ENCODE measurements around the gene CRYBA4.
"Not testable (repeated sequence)": the region's sequence is repeated elsewhere in the genome, so short reads cannot be mapped to it uniquely, and the experiment has no call there.

Gene CRYBA4

DNA sequence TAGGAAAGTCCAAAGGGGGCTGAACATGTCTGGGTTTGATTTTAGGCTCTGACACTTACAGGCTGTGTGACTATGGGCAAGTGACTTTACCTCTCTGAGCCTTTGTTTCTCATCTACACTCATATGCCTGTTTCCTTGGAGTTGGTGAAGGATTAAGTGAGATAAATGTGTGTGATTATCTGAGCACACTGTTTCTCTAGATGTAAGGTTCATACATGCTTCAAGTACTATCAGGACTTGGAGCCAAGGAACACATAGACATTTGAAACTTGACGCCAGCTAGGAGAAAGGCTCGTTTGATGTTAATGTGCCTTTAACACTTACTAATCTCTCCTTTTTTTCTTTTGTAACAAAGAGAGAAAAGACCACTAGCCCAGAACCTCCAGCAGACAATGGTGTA is 13.6 kb upstream of the CRYBA4 start:
- DNase-seq (ENCODE audit: low spot score in 2 of 2) = peak; percentile 67 to 97
- Histone ChIP-seq H3K36me3 (replicated peaks) (no peaks in the 10 kb centered on the region), H3K4me3 (no peak overlapping the region), H3K9me3 (no peaks in the 10 kb centered on the region), H3K4me1 (peaks cover 10% of the 10 kb centered on the region), H3K27me3 (ENCODE audit: low read depth) (peaks cover 50% of the 10 kb centered on the region)
- in situ Hi-C loops (cut with MboI; ENCODE audit: low sequenced_read_pairs) = no loop called here

DNA sequence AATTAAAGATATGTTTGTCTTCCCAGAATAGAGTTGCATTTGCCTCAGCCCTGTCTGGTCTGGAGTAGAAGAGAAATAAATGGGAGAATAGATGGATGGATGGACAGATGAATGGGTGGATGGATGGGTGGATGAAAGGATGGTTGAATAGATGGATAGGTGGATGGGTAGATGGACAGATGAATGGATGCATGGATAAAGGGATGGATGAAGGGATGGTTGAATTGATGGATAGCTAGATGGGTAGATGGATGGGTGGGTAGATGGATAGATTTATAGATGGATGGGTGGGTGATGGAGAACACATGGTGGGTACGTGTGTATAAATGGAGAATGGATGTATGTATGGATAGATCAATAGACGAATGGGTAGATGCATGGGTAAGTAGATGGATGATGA is 12.5 kb upstream of the CRYBA4 start:
- Histone ChIP-seq H3K4me3 (no peak overlapping the region), H3K9me3 (no peaks in the 10 kb centered on the region), H3K4me1 (peaks cover 10% of the 10 kb centered on the region), H3K27me3 (ENCODE audit: low read depth) (peaks cover 59% of the 10 kb centered on the region), H3K36me3 (replicated peaks) (no peaks in the 10 kb centered on the region)
- in situ Hi-C loops (cut with MboI; ENCODE audit: low sequenced_read_pairs) = no loop called here
- DNase-seq (ENCODE audit: low spot score in 2 of 2) = no peak

DNA sequence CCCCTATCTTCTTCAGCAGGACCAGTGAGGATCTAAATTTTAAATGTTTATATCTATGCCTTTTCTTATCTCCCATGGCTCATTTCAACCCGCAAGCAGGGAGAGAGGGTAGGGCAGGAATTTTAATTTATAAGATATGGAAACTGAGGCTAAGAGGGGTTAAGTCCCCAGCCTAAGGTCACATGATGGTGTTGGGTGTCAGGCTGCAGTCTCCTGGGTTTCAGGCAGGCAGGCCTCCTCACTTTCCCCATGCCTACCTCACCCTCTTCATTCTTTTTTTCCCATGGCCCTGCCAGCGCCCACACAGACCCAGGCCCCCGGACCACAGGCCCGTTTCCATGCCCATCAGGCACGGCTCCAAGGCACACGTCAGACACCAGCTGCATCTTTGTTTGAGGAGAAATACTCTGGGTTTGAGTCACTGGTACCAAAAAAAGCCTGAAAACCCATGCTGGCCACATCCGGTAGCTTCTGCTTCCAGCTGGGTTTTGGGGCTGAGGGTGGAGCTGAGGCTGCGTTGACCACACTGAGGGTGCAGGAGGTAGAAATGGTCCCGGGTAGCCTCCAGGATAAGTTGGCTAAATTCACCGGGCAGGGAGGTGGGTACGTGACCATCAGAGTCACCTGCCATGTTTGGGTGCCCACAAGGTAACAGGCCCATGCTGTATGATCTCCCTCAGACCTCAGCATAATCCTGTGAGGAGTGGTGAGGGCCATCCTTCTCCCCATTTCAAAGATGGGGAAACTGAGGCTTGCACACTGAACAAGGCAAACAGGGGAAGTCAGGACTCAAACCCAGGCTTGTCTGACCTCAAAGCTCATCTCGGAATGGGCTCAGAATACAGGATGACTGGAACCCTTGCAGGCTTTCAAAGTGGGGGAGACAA is 11.4 kb upstream of the CRYBA4 start:
- H3K4me1 ChIP-seq = peaks cover 10% of the 10 kb centered on the region

DNA sequence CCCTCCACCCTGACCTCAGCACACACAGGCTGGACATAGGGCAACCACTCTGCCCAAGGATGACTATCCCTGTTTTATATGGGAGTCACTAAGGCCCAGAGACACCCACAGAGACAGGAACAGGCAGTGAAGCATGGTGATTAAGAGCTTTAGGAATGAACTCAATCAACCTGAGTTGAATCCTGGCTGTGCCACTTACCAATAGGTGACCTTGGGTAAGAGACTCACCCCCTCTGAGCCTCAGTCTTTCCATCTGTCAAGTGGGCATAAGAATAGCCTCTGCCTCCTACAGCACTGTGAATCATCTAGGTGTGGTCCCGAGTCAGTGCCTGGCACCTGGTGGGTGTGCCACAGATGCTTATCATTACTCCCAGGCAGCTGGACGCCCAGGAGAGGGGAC is 10.8 kb upstream of the CRYBA4 start:
- Histone ChIP-seq H3K27me3 (ENCODE audit: low read depth) (peaks cover 74% of the 10 kb centered on the region), H3K9me3 (no peaks in the 10 kb centered on the region), H3K36me3 (replicated peaks) (no peaks in the 10 kb centered on the region), H3K4me1 (peaks cover 10% of the 10 kb centered on the region), H3K4me3 (no peak overlapping the region)
- no peak for DNase-seq (ENCODE audit: low spot score in 2 of 2)
- in situ Hi-C loops (cut with MboI; ENCODE audit: low sequenced_read_pairs) = no loop called here

More for the DNA sequence above, 11.4 kb upstream of the CRYBA4 start:
- in situ Hi-C loops (cut with MboI; ENCODE audit: low sequenced_read_pairs) = no loop called here
- peaks cover 69% of the 10 kb centered on the region for H3K27me3 ChIP-seq (ENCODE audit: low read depth)
- no peaks in the 10 kb centered on the region for H3K36me3 ChIP-seq (replicated peaks)
- DNase-seq (ENCODE audit: low spot score in 2 of 2) = no peak
- H3K9me3 ChIP-seq = no peaks in the 10 kb centered on the region
- H3K4me3 ChIP-seq = no peak overlapping the region

DNA sequence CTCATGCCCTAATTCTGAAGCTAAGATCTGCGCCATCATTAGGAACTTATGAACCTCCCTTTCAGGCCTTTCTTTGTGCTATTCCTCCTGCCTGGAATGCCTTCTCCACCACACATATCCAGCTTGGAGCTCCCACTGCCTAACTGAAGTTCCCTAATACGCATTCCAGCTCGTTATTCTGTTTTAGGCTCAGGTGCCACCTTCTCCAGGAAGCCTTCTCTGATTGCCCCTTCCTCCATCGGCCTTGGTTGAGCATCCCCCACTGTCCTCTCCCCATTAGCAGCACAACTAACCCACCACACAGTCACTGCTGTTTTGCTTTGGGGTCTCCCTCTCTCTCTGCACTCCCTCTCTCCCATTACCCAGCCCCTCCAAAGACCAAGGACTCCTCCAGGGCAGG is 9.1 kb upstream of the CRYBA4 start:
- Histone ChIP-seq H3K9me3 (no peaks in the 10 kb centered on the region), H3K4me1 (peaks cover 10% of the 10 kb centered on the region), H3K36me3 (replicated peaks) (no peaks in the 10 kb centered on the region), H3K4me3 (no peak overlapping the region), H3K27me3 (ENCODE audit: low read depth) (peaks cover 82% of the 10 kb centered on the region)
- DNase-seq (ENCODE audit: low spot score in 2 of 2) = no peak
- in situ Hi-C loops (cut with MboI; ENCODE audit: low sequenced_read_pairs) = no loop called here

DNA sequence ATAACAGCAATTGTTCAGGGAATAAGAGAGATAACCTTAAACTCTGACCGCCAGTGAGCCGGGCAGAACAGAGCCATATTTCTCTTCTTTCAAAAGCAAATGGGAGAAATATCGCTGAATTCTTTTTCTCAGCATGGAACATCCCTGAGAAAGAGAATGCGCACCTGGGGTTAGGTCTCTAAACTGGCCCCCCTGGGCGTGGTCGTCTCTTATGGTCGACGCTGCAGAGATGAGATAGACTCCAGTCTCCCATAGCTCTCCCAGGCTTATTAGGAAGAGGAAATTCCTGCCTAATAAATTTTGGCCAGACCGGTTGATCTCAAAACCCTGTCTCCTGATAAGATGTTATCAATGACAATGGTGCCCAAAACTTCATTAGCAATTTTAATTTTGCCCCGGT is 8.0 kb upstream of the CRYBA4 start:
- peaks cover 91% of the 10 kb centered on the region for H3K27me3 ChIP-seq (ENCODE audit: low read depth)
- H3K36me3 ChIP-seq (replicated peaks); H3K4me1 ChIP-seq; H3K4me3 ChIP-seq; H3K9me3 ChIP-seq; DNase-seq (ENCODE audit: low spot score in 2 of 2); in situ Hi-C loops (cut with MboI; ENCODE audit: low sequenced_read_pairs): not testable (repeated sequence)

DNA sequence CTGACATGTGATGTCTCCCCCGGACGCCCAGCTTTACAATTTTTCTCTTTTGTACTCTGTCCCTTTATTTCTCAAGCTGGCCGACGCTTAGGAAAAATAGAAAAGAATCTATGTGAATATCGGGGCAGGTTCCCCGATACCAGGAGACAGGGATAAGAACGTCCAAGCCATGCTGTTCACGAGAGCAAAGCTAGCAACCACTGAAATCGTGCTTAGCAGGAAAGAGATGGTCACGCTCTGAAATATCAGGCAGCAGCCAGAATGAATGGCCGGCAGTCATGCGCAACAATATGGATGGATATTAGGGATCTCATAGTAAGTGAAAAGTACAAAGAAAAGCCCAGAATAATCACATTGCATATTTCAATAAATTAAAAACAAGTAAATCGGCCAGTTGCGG is 7.4 kb upstream of the CRYBA4 start:
- in situ Hi-C loops (cut with MboI; ENCODE audit: low sequenced_read_pairs) = no loop called here
- H3K4me3 ChIP-seq = no peak overlapping the region
- DNase-seq (ENCODE audit: low spot score in 2 of 2) = no peak
- H3K4me1 ChIP-seq = no peaks in the 10 kb centered on the region
- no peaks in the 10 kb centered on the region for H3K9me3 ChIP-seq
- H3K36me3 ChIP-seq (replicated peaks) = no peaks in the 10 kb centered on the region
- H3K27me3 ChIP-seq (ENCODE audit: low read depth) = peaks cover 92% of the 10 kb centered on the region

DNA sequence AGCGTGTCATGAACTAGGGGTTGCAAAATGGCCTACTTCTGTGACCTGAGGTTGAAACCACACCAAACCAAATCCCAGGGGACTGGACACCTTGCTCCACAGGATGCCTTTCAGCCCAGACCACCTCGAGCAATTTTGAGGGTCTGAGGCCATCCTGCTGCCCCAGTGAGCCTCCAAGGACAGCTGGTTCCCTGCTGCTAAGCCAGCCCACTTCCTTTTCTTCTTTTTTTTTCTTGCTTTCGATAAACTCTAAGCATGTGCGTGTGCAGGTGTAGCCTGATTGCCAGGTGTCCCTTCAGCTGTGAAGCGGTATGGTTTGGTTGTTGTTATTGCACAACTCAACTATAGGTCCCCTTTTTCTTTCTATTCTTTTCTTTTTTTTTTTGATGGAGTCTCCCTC is 6.6 kb upstream of the CRYBA4 start:
- peaks cover 84% of the 10 kb centered on the region for H3K27me3 ChIP-seq (ENCODE audit: low read depth)
- H3K4me3 ChIP-seq = no peak overlapping the region
- DNase-seq (ENCODE audit: low spot score in 2 of 2) = no peak
- H3K4me1 ChIP-seq = no peaks in the 10 kb centered on the region
- in situ Hi-C loops (cut with MboI; ENCODE audit: low sequenced_read_pairs) = no loop called here
- H3K36me3 ChIP-seq (replicated peaks) = no peaks in the 10 kb centered on the region
- H3K9me3 ChIP-seq = no peaks in the 10 kb centered on the region

DNA sequence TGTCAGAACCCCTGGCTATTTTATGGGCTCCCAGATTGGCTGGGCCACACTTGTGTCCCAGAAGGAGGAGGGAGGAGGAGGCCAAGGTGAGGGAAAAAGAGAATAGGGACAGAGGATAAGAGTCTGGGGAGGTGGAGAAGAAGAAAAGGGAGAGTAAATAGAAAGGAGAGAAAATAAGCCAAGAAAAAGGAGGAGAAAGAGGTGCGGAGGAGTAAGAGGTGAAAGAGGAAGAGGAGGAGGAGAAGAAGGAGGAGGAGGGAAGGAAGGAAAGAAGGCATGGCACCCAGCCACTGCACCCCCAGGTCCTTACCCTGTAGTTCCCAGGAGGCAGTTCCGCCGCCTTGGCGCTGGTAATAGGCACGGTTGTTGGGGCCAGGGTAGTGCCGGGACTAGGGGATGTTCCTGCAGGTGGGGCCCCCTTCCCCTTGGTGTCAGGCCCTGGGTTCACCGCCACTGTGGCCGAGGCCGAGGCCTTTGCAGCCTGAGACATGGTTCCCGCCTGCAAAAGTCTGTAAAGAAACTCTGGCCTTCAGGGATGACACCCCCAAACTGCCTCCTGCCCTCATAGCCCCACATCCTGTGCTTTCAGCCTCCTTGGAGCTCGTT is 5.8 kb upstream of the CRYBA4 start:
- Histone ChIP-seq H3K4me1 (no peaks in the 10 kb centered on the region), H3K27me3 (ENCODE audit: low read depth) (peaks cover 80% of the 10 kb centered on the region), H3K36me3 (replicated peaks) (no peaks in the 10 kb centered on the region), H3K9me3 (no peaks in the 10 kb centered on the region), H3K4me3 (no peak overlapping the region)
- in situ Hi-C loops (cut with MboI; ENCODE audit: low sequenced_read_pairs) = no loop called here
- DNase-seq (ENCODE audit: low spot score in 2 of 2) = no peak

DNA sequence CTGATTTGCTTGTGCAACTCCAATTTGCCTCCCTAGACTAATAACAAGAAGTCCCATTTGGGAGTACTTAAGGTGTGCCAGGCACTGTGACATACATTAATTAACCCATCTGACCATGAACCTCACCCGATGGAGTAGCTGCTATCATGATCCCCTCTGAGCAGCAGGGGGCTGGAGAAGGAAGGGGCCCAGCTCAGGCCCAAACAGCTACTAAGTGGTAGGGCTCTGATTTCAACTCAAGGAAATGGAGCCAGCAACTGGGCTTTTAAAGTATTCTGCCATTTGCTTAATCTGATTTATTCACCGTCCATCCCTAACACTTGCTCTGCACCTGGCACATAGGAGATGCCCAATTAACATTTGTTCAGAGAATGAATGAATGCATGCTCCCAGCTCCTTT is 5.1 kb upstream of the CRYBA4 start:
- in situ Hi-C loops (cut with MboI; ENCODE audit: low sequenced_read_pairs) = no loop called here
- no peak overlapping the region for H3K4me3 ChIP-seq
- H3K9me3 ChIP-seq = no peaks in the 10 kb centered on the region
- no peaks in the 10 kb centered on the region for H3K36me3 ChIP-seq (replicated peaks)
- peaks cover 78% of the 10 kb centered on the region for H3K27me3 ChIP-seq (ENCODE audit: low read depth)
- DNase-seq (ENCODE audit: low spot score in 2 of 2) = no peak
- H3K4me1 ChIP-seq = no peaks in the 10 kb centered on the region

DNA sequence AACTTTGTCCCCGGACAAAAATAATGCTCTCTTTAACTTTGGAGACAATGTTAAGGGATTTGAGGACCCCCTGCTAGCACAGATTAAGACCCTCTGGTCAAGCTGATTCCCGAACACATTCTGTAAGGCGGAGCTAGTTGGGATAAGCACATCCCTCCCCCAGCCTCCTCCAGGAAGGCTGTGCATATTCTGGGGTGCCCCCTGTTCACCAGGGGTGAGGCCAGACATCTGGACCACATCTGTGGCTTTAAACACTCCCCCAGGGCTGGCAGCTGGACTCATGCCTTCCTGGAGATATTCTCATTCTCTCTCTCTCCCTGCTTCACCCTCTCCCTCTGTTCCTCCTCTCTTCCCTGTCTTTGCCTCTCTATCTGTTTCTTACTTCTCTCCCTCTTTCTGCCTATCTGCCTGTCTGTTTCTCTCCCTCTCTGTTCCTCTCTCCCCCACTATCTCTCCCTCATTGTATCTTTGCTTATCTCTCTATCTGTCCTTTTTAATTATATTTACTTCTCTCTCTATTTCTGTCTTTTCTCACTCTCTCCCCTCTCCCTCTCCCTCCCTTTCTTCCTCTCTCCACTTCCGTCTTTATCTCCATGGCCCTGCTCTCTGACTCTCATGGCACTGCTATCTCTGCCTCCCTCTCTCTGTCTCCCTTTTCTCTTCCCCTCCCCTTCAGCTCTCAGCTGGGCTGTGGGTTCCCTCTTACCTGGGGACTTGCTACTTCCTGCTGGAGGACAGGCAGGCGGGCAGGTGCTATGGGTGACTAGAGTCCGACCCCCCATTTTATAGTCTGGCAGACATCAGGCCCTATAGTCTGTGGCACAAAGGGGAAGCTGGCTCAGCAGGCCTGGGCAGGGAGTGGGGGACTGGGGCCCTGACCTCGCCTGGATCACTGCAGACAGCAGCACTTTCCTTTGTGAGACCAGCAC is 4.2 kb upstream of the CRYBA4 start, which contains the start of gene CRYBB1:
Gene CRYBB1 (minus strand): TSS at position 757 of the 929 bp plus-strand sequence. CDS start 1,708 bp downstream, outside the sequence.
- H3K36me3 ChIP-seq (replicated peaks) = no peaks in the 10 kb centered on the region
- H3K4me3 ChIP-seq = no peak within 1 kb of the TSS
- peaks cover 75% of the 10 kb centered on the region for H3K27me3 ChIP-seq (ENCODE audit: low read depth)
- no peaks in the 10 kb centered on the region for H3K4me1 ChIP-seq
- no peaks in the 10 kb centered on the region for H3K9me3 ChIP-seq
- no peak for DNase-seq (ENCODE audit: low spot score in 2 of 2)
- in situ Hi-C loops (cut with MboI; ENCODE audit: low sequenced_read_pairs) = no loop called here

DNA sequence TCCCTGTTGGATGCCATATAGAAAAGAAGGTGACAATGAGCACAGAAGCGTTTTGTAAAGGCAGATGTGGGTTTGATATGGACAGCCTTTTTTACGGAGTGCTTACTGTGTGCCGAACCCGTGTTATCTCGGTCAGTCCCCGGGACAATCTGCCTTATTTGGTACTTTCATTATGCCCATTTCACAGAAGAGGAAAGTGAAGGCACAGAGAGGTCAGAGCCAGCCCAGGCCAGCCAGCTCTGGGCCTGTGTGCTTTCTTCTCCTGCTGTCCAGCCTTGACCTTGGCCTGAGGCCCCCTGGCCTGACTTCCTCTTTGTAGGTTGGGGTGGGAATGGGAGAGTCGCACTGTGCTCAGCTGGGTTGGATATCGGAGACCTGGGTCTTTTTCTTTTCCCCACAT is 3.3 kb upstream of the CRYBA4 start:
- no peaks in the 10 kb centered on the region for H3K36me3 ChIP-seq (replicated peaks)
- in situ Hi-C loops (cut with MboI; ENCODE audit: low sequenced_read_pairs) = no loop called here
- no peaks in the 10 kb centered on the region for H3K4me1 ChIP-seq
- H3K9me3 ChIP-seq = no peaks in the 10 kb centered on the region
- no peak overlapping the region for H3K4me3 ChIP-seq
- DNase-seq (ENCODE audit: low spot score in 2 of 2) = no peak
- H3K27me3 ChIP-seq (ENCODE audit: low read depth) = peaks cover 68% of the 10 kb centered on the region

DNA sequence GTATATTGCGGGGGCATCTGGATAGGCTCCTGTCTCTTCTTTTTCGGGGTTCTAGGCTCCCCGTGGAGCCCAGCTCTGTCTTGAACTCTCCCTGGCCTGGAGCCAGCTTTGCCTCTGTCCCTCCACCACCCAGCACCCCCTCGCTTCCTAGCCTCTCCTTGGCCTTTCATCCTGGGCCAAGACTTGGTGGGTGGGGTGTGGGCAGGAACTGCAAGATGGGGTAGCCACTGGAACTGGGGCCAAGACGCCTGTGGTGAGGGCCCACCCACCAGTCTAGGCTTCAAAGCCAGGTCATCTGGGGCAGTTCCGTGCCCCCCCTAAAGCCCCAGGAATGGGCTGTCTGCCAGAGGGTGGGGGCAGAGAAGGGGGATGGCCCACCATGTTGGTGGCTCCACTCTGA is 2.3 kb upstream of the CRYBA4 start:
- in situ Hi-C loops (cut with MboI; ENCODE audit: low sequenced_read_pairs) = no loop called here
- H3K9me3 ChIP-seq = no peaks in the 10 kb centered on the region
- H3K4me3 ChIP-seq = no peak overlapping the region
- no peak for DNase-seq (ENCODE audit: low spot score in 2 of 2)
- no peaks in the 10 kb centered on the region for H3K4me1 ChIP-seq
- peaks cover 58% of the 10 kb centered on the region for H3K27me3 ChIP-seq (ENCODE audit: low read depth)
- H3K36me3 ChIP-seq (replicated peaks) = no peaks in the 10 kb centered on the region
